ENCODE measurements around the gene NTF3. TPM values are rescaled to one million over a fixed set of nuclear protein-coding genes. Genes with fewer than 3 reads are reported as not detected.

The NTF3 gene
- total and polyA plus RNA-seq, 5 donors: 0.53 to 1.9 (median 1.7) TPM

GRCh38 chr12:5521456-5522325, 89.8 kb downstream of the NTF3 start:
- no peak overlapping the region for H3K27ac ChIP-seq (ENCODE audit: low read length)
- 93% methylated on average over 20 of the region's 20 CpGs for WGBS
- ATAC-seq (no peak), DNase-seq (no peak)
- no peak overlapping the region for H3K4me3 ChIP-seq (ENCODE audit: low read length)
- no peaks in the 10 kb centered on the region for H3K4me1 ChIP-seq (ENCODE audit: control insufficient read depth, insufficient read depth, low read length)
- no peaks in the 10 kb centered on the region for H3K27me3 ChIP-seq (ENCODE audit: control insufficient read depth, insufficient read depth)
- intact Hi-C loops (cut with DNase I): no loop called here
- no peaks in the 10 kb centered on the region for H3K9me3 ChIP-seq (ENCODE audit: control insufficient read depth, low read length)

- no peak overlapping the region for H3K4me3 ChIP-seq (ENCODE audit: low read length)
- H3K27ac ChIP-seq (ENCODE audit: low read length): no peak overlapping the region
- DNase-seq: no peak
- no peaks in the 10 kb centered on the region for H3K4me1 ChIP-seq (ENCODE audit: control insufficient read depth, insufficient read depth, low read length)
- intact Hi-C loops (cut with DNase I): no loop called here
- no peaks in the 10 kb centered on the region for H3K9me3 ChIP-seq (ENCODE audit: control insufficient read depth, low read length)
- no peaks in the 10 kb centered on the region for H3K27me3 ChIP-seq (ENCODE audit: control insufficient read depth, insufficient read depth)
- ATAC-seq: no peak
- WGBS: 85% methylated on average over 11 of the region's 11 CpGs
These were observed 90.8 kb downstream of the NTF3 start for GRCh38 chr12:5522432-5523335.

- Histone ChIP-seq H3K4me1 (ENCODE audit: control insufficient read depth, insufficient read depth, low read length) (no peaks in the 10 kb centered on the region), H3K4me3 (ENCODE audit: low read length) (no peak overlapping the region), H3K27me3 (ENCODE audit: control insufficient read depth, insufficient read depth) (no peaks in the 10 kb centered on the region), H3K27ac (ENCODE audit: low read length) (no peak overlapping the region), H3K9me3 (ENCODE audit: control insufficient read depth, low read length) (no peaks in the 10 kb centered on the region)
- intact Hi-C loops (cut with DNase I): no loop called here
- DNase-seq (no peak), ATAC-seq (no peak)
- WGBS: 92% methylated on average over 24 of the region's 24 CpGs
These were observed 91.6 kb downstream of the NTF3 start for GRCh38 chr12:5523396-5524115.

GRCh38 chr12:5524116-5524768, 92.3 kb downstream of the NTF3 start:
- intact Hi-C loops (cut with DNase I): no loop called here
- DNase-seq: no peak
- H3K4me1 ChIP-seq (ENCODE audit: control insufficient read depth, insufficient read depth, low read length): no peaks in the 10 kb centered on the region
- ATAC-seq: no peak
- H3K27me3 ChIP-seq (ENCODE audit: control insufficient read depth, insufficient read depth): no peaks in the 10 kb centered on the region
- no peak overlapping the region for H3K27ac ChIP-seq (ENCODE audit: low read length)
- no peak overlapping the region for H3K4me3 ChIP-seq (ENCODE audit: low read length)
- no peaks in the 10 kb centered on the region for H3K9me3 ChIP-seq (ENCODE audit: control insufficient read depth, low read length)
- 94% methylated on average over 12 of the region's 12 CpGs for WGBS

GRCh38 chr12:5524769-5525436, 93.0 kb downstream of the NTF3 start:
- WGBS: 83% methylated on average over 15 of the region's 15 CpGs

GRCh38 chr12:5525783-5526367, 94.0 kb downstream of the NTF3 start:
- intact Hi-C loops (cut with DNase I): no loop called here
- Histone ChIP-seq H3K4me3 (ENCODE audit: low read length) (no peak overlapping the region), H3K27me3 (ENCODE audit: control insufficient read depth, insufficient read depth) (no peaks in the 10 kb centered on the region), H3K9me3 (ENCODE audit: control insufficient read depth, low read length) (no peaks in the 10 kb centered on the region), H3K4me1 (ENCODE audit: control insufficient read depth, insufficient read depth, low read length) (no peaks in the 10 kb centered on the region), H3K27ac (ENCODE audit: low read length) (no peak overlapping the region)
- DNase-seq: no peak
- ATAC-seq: no peak
- WGBS: 90% methylated on average over 4 of the region's 4 CpGs

More at GRCh38 chr12:5524769-5525436, 93.0 kb downstream of the NTF3 start:
- Histone ChIP-seq H3K9me3 (ENCODE audit: control insufficient read depth, low read length) (no peaks in the 10 kb centered on the region), H3K4me1 (ENCODE audit: control insufficient read depth, insufficient read depth, low read length) (no peaks in the 10 kb centered on the region), H3K4me3 (ENCODE audit: low read length) (no peak overlapping the region), H3K27me3 (ENCODE audit: control insufficient read depth, insufficient read depth) (no peaks in the 10 kb centered on the region), H3K27ac (ENCODE audit: low read length) (no peak overlapping the region)
- intact Hi-C loops (cut with DNase I): no loop called here
- ATAC-seq (peak in 1 of 2 donors; percentile 14), DNase-seq (no peak)

GRCh38 chr12:5533368-5533767, 101.5 kb downstream of the NTF3 start:
- no peak overlapping the region for H3K27ac ChIP-seq (ENCODE audit: low read length)
- DNase-seq (no peak), ATAC-seq (no peak)
- intact Hi-C loops (cut with DNase I): no loop called here
- no peak overlapping the region for H3K4me3 ChIP-seq (ENCODE audit: low read length)
- no peaks in the 10 kb centered on the region for H3K4me1 ChIP-seq (ENCODE audit: control insufficient read depth, insufficient read depth, low read length)
- WGBS: 64% methylated on average over 3 of the region's 3 CpGs
- H3K27me3 ChIP-seq (ENCODE audit: control insufficient read depth, insufficient read depth): no peaks in the 10 kb centered on the region
- no peaks in the 10 kb centered on the region for H3K9me3 ChIP-seq (ENCODE audit: control insufficient read depth, low read length)

GRCh38 chr12:5534426-5535199, 102.7 kb downstream of the NTF3 start:
- Histone ChIP-seq H3K9me3 (ENCODE audit: control insufficient read depth, low read length) (no peaks in the 10 kb centered on the region), H3K4me3 (ENCODE audit: low read length) (no peak overlapping the region), H3K27me3 (ENCODE audit: control insufficient read depth, insufficient read depth) (no peaks in the 10 kb centered on the region), H3K4me1 (ENCODE audit: control insufficient read depth, insufficient read depth, low read length) (no peaks in the 10 kb centered on the region), H3K27ac (ENCODE audit: low read length) (no peak overlapping the region)
- ATAC-seq: no peak
- 91% methylated on average over 10 of the region's 10 CpGs for WGBS
- intact Hi-C loops (cut with DNase I): no loop called here
- DNase-seq: no peak

GRCh38 chr12:5535541-5535940, 103.6 kb downstream of the NTF3 start:
- Histone ChIP-seq H3K4me3 (ENCODE audit: low read length) (no peak overlapping the region), H3K27me3 (ENCODE audit: control insufficient read depth, insufficient read depth) (no peaks in the 10 kb centered on the region), H3K4me1 (ENCODE audit: control insufficient read depth, insufficient read depth, low read length) (no peaks in the 10 kb centered on the region), H3K27ac (ENCODE audit: low read length) (no peak overlapping the region), H3K9me3 (ENCODE audit: control insufficient read depth, low read length) (no peaks in the 10 kb centered on the region)
- DNase-seq (no peak), ATAC-seq (no peak)
- intact Hi-C loops (cut with DNase I): no loop called here
- 82% methylated on average over 3 of the region's 3 CpGs for WGBS
